ENCODE measurements around the gene KCNK6.

DNA sequence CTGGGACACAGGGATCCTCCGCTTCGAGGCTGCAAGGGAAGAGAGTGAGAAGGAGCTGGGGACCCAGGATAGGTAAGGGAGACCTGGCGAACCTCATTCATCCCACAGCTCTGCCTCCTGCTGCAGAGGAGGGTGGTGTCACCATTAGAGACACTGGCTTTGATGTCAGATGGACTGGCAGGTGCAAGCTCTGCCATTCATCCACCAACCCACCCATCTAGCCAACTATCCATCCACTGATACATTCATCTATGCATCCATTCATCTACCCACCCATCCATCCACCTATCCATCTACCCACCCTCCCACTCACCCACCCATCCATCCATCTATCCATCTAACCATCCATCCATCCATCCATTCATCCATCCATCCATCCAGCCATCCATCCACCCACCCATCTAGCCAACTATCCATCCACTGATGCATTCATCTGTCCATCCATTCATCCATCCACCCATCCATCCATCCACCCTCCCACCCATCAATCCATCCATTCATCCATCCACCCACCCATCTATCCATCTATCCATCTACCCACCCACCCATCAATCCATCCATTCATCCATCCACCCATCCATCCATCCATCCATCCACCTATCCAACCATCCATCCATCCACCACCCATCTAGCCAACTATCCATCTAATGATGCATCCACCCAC is 9.9 kb upstream of the KCNK6 start:
- TF ChIP-seq POLR2A (IDR thresholded peaks at IDR 0.05; ENCODE audit: low read depth, low read length) (no peak), POLR2AphosphoS5 (IDR thresholded peaks at IDR 0.05; ENCODE audit: low read depth, low read length) (no peak), TAF1 (IDR thresholded peaks at IDR 0.05; ENCODE audit: borderline replicate concordance, low read depth, low read length) (no peak)
